HEK293 (cell line): ENCODE results near the gene SH3RF3.

Experiments
- CTCF ChIA-PET: fragments of 350-600 bp; formaldehyde crosslinking; extraction: SDS; loops from one replicate; lab custom pipeline; 2021; ENCODE audit warnings: antibody characterized with exemption; lab: Yijun Ruan, JAX
- POLR2A ChIA-PET: fragments of 300-600 bp; formaldehyde crosslinking; extraction: SDS; loops from one replicate; lab custom pipeline; 2020; ENCODE audit warnings: antibody characterized with exemption, inconsistent platforms; lab: Yijun Ruan, JAX
- H3K27ac ChIP-seq: fragments of 200-500 bp; sonication (Bioruptor generic); 2 replicates; pipeline ENCODE4 v1.5.1; 2014; ENCODE audit warnings: low read depth, low read length, control low read depth, inconsistent platforms; ENCODE audit errors: extremely low read depth
- H3K36me3 ChIP-seq, 2 experiments: fragments of 200-500 bp in 1 of 2; sonication (Bioruptor generic) in 1 of 2; 1 replicate in 1 of 2; 2 replicates in 1 of 2; pipeline ENCODE4 v1.5.1; 2014 to 2017; ENCODE audit warnings: inconsistent platforms in 2 of 2, low read length in 2 of 2; ENCODE audit not compliant: control insufficient read depth in 2 of 2, insufficient read depth in 1 of 2
- H3K4me1 ChIP-seq: fragments of 200-500 bp; sonication (Bioruptor generic); 2 replicates; pipeline ENCODE4 v1.5.1; 2014; ENCODE audit warnings: mild to moderate bottlenecking, low read length, inconsistent platforms; ENCODE audit not compliant: control insufficient read depth, insufficient read depth
- H3K4me3 ChIP-seq: 2 replicates; pipeline ENCODE4 v1.5.1; 2011; ENCODE audit warnings: low read depth, mild to moderate bottlenecking, control low read depth, low read length, moderate library complexity
- H3K9me3 ChIP-seq: fragments of 200-500 bp; sonication (Bioruptor generic); 2 replicates; pipeline ENCODE4 v1.5.1; 2014; ENCODE audit warnings: low read depth, low read length, inconsistent platforms; ENCODE audit not compliant: control insufficient read depth, insufficient read depth
- KLF10 ChIP-seq: fragments of 450-650 bp; IDR thresholded peaks from 2 replicates; pipeline ENCODE4 v1.5.1; 2018; ENCODE audit warnings: missing biosample characterization, mild to moderate bottlenecking, missing genetic modification characterization
- YY2 ChIP-seq: fragments of 450-650 bp; formaldehyde crosslinking; IDR thresholded peaks from 2 replicates; pipeline ENCODE4 v1.5.1; 2016; ENCODE audit warnings: missing biosample characterization, missing genetic modification characterization
- ZFHX2 ChIP-seq: fragments of 450-650 bp; formaldehyde crosslinking; conservative IDR thresholded peaks from 2 replicates; pipeline ENCODE4 v1.5.1; 2016; ENCODE audit warnings: missing biosample characterization, missing genetic modification characterization
- ZNF133 ChIP-seq: fragments of 450-650 bp; formaldehyde crosslinking; IDR thresholded peaks from 2 replicates; pipeline ENCODE4 v1.5.1; 2016; ENCODE audit warnings: missing biosample characterization, missing genetic modification characterization
- ZNF501 ChIP-seq: fragments of 450-650 bp; formaldehyde crosslinking; IDR thresholded peaks from 2 replicates; pipeline ENCODE4 v1.5.1; 2016; ENCODE audit warnings: missing biosample characterization, missing genetic modification characterization
- ZNF544 ChIP-seq: fragments of 450-650 bp; formaldehyde crosslinking; IDR thresholded peaks from 2 replicates; pipeline ENCODE4 v1.5.0; 2017; ENCODE audit warnings: missing biosample characterization, missing genetic modification characterization
- ZNF600 ChIP-seq: fragments of 450-650 bp; formaldehyde crosslinking; IDR thresholded peaks from 2 replicates; pipeline ENCODE4 v1.5.1; 2016; ENCODE audit warnings: missing biosample characterization, missing genetic modification characterization
- ZNF626 ChIP-seq: fragments of 450-650 bp; sonication (Bioruptor Pico); formaldehyde crosslinking; IDR thresholded peaks from 2 replicates; pipeline ENCODE4 v1.5.1; 2018; ENCODE audit warnings: missing biosample characterization, missing genetic modification characterization, inconsistent platforms
- TF ChIP-seq, protein P1 (sequence below): fragments of 450-650 bp; formaldehyde crosslinking; IDR thresholded peaks from 2 replicates; pipeline ENCODE4 v1.5.1; 2016; ENCODE audit warnings: missing biosample characterization, missing genetic modification characterization
- TF ChIP-seq, protein P2 (sequence below): fragments of 450-650 bp; formaldehyde crosslinking; IDR thresholded peaks from 2 replicates; pipeline ENCODE4 v1.5.1; 2016; ENCODE audit warnings: missing biosample characterization, missing genetic modification characterization
- TF ChIP-seq, protein P3 (sequence below): fragments of 450-650 bp; formaldehyde crosslinking; IDR thresholded peaks from 2 replicates; pipeline ENCODE4 v1.5.1; 2016; ENCODE audit warnings: missing biosample characterization, missing genetic modification characterization
- TF ChIP-seq, protein P4 (sequence below): fragments of 450-650 bp; formaldehyde crosslinking; optimal IDR thresholded peaks from 2 replicates; pipeline ENCODE3; 2016; ENCODE audit warnings: missing biosample characterization, mild to moderate bottlenecking, missing genetic modification characterization
- TF ChIP-seq, protein P5 (sequence below): fragments of 450-650 bp; IDR thresholded peaks from 2 replicates; pipeline ENCODE4 v1.5.1; 2018; ENCODE audit warnings: missing biosample characterization, mild to moderate bottlenecking, missing genetic modification characterization
- TF ChIP-seq, protein P6 (sequence below): fragments of 450-650 bp; formaldehyde crosslinking; IDR thresholded peaks from 2 replicates; pipeline ENCODE4 v1.5.1; 2016; ENCODE audit warnings: missing biosample characterization, missing genetic modification characterization, borderline replicate concordance

The SH3RF3 gene

DNA sequence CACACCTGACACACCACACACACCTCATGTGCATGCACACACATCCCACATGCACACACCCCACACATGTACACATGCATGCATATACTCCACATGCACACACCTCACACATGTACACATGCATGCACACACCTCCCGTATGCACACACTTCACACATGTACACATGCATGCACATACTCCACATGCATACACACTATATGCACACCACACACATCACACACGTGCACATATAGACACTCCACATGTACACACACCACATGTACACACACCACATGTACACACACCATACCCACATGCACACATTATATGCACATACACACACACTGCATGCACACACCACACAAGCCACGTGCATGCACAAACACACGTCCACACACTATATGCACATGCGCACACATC is 384.2 kb downstream of the SH3RF3 start:
- H3K4me1 ChIP-seq = no peaks in the 10 kb centered on the region
- TF ChIP-seq, protein P1, sequence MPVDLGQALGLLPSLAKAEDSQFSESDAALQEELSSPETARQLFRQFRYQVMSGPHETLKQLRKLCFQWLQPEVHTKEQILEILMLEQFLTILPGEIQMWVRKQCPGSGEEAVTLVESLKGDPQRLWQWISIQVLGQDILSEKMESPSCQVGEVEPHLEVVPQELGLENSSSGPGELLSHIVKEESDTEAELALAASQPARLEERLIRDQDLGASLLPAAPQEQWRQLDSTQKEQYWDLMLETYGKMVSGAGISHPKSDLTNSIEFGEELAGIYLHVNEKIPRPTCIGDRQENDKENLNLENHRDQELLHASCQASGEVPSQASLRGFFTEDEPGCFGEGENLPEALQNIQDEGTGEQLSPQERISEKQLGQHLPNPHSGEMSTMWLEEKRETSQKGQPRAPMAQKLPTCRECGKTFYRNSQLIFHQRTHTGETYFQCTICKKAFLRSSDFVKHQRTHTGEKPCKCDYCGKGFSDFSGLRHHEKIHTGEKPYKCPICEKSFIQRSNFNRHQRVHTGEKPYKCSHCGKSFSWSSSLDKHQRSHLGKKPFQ = peak; percentile 95
- no peak for TF ChIP-seq ZNF501 (tag by site-specific recombination)
- TF ChIP-seq, protein P2, sequence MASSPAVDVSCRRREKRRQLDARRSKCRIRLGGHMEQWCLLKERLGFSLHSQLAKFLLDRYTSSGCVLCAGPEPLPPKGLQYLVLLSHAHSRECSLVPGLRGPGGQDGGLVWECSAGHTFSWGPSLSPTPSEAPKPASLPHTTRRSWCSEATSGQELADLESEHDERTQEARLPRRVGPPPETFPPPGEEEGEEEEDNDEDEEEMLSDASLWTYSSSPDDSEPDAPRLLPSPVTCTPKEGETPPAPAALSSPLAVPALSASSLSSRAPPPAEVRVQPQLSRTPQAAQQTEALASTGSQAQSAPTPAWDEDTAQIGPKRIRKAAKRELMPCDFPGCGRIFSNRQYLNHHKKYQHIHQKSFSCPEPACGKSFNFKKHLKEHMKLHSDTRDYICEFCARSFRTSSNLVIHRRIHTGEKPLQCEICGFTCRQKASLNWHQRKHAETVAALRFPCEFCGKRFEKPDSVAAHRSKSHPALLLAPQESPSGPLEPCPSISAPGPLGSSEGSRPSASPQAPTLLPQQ (tag by site-specific recombination) = no peak
- TF ChIP-seq, protein P3, sequence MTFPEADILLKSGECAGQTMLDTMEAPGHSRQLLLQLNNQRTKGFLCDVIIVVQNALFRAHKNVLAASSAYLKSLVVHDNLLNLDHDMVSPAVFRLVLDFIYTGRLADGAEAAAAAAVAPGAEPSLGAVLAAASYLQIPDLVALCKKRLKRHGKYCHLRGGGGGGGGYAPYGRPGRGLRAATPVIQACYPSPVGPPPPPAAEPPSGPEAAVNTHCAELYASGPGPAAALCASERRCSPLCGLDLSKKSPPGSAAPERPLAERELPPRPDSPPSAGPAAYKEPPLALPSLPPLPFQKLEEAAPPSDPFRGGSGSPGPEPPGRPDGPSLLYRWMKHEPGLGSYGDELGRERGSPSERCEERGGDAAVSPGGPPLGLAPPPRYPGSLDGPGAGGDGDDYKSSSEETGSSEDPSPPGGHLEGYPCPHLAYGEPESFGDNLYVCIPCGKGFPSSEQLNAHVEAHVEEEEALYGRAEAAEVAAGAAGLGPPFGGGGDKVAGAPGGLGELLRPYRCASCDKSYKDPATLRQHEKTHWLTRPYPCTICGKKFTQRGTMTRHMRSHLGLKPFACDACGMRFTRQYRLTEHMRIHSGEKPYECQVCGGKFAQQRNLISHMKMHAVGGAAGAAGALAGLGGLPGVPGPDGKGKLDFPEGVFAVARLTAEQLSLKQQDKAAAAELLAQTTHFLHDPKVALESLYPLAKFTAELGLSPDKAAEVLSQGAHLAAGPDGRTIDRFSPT (tag by site-specific recombination) = no peak
- TF ChIP-seq, protein P4, sequence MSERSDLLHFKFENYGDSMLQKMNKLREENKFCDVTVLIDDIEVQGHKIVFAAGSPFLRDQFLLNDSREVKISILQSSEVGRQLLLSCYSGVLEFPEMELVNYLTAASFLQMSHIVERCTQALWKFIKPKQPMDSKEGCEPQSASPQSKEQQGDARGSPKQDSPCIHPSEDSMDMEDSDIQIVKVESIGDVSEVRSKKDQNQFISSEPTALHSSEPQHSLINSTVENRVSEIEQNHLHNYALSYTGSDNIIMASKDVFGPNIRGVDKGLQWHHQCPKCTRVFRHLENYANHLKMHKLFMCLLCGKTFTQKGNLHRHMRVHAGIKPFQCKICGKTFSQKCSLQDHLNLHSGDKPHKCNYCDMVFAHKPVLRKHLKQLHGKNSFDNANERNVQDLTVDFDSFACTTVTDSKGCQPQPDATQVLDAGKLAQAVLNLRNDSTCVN = peak; percentile 7
- TF ChIP-seq, all 188 proteins: peak for 2
- ChIA-PET POLR2A (no interaction called here), CTCF (interaction anchor here (1.2 kb wide), 1 partner anchor 30 kb away, joined by 3 read pairs; no protein-coding TSS in a partner anchor)
- Histone ChIP-seq H3K36me3 (no peaks in the 10 kb centered on the region), H3K9me3 (no peaks in the 10 kb centered on the region), H3K4me3 (no peak overlapping the region), H3K27ac (no peak overlapping the region)

DNA sequence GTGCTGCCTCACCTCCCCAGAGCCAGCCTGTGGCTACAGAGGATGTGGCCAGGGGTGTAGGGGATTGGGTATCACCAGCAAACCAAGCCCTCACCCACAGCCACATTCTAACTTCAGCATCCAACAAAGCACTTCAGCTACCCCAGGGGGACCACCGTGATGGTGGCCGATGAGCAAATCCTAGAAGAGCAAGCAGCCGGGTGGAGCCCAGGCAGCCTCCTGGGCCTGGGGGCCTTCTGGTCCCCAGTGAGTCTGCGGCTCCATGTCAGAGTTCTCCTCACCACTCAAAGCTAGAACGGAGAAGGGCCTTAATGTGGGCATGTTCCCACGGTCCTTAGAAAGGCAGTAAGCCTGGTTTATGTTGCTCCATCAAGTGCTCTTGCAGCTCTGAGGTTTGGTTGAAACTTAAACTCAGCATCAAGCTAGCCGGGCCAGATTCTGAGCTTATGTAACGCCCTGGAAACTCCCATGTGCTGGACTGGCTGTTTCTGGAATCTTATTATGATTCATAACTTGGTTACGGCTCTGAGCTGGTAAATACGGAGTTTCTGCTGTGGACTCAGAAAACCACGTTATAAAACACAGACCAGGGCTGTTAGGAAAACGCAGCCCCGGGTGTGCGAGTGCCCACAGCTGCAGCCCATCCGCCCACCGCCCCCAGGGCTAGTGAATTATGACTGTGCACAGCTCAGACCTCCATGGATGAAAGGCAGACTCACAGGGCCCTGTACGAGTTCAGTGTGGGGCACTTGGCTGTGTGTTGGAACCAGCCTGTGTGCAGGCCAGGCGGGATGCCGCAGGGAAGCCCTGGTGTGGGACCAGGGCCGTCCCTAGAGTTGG is 385.0 kb downstream of the SH3RF3 start:
- POLR2A ChIA-PET = no interaction called here
- CTCF ChIA-PET = interaction anchor here (0.9 to 1.3 kb wide), 4 partner anchors 17 to 454 kb away, joined by 3 read pairs; no protein-coding TSS in a partner anchor
- H3K27ac ChIP-seq = no peak overlapping the region
- TF ChIP-seq, protein P5, sequence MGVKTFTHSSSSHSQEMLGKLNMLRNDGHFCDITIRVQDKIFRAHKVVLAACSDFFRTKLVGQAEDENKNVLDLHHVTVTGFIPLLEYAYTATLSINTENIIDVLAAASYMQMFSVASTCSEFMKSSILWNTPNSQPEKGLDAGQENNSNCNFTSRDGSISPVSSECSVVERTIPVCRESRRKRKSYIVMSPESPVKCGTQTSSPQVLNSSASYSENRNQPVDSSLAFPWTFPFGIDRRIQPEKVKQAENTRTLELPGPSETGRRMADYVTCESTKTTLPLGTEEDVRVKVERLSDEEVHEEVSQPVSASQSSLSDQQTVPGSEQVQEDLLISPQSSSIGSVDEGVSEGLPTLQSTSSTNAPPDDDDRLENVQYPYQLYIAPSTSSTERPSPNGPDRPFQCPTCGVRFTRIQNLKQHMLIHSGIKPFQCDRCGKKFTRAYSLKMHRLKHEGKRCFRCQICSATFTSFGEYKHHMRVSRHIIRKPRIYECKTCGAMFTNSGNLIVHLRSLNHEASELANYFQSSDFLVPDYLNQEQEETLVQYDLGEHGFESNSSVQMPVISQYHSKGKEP = no peak
- TF ChIP-seq ZNF626 (tag by site-specific recombination) (no peak), KLF10 (no peak), ZNF600 (peak; percentile 90), ZFHX2 (tag by site-specific recombination) (peak; percentile 27; the same call in 1 of the 2 replicates), YY2 (tag by site-specific recombination) (no peak), ZNF133 (tag by site-specific recombination) (peak; percentile 54; the same call in 1 of the 2 replicates), ZNF544 (no peak)
- TF ChIP-seq, protein P6, sequence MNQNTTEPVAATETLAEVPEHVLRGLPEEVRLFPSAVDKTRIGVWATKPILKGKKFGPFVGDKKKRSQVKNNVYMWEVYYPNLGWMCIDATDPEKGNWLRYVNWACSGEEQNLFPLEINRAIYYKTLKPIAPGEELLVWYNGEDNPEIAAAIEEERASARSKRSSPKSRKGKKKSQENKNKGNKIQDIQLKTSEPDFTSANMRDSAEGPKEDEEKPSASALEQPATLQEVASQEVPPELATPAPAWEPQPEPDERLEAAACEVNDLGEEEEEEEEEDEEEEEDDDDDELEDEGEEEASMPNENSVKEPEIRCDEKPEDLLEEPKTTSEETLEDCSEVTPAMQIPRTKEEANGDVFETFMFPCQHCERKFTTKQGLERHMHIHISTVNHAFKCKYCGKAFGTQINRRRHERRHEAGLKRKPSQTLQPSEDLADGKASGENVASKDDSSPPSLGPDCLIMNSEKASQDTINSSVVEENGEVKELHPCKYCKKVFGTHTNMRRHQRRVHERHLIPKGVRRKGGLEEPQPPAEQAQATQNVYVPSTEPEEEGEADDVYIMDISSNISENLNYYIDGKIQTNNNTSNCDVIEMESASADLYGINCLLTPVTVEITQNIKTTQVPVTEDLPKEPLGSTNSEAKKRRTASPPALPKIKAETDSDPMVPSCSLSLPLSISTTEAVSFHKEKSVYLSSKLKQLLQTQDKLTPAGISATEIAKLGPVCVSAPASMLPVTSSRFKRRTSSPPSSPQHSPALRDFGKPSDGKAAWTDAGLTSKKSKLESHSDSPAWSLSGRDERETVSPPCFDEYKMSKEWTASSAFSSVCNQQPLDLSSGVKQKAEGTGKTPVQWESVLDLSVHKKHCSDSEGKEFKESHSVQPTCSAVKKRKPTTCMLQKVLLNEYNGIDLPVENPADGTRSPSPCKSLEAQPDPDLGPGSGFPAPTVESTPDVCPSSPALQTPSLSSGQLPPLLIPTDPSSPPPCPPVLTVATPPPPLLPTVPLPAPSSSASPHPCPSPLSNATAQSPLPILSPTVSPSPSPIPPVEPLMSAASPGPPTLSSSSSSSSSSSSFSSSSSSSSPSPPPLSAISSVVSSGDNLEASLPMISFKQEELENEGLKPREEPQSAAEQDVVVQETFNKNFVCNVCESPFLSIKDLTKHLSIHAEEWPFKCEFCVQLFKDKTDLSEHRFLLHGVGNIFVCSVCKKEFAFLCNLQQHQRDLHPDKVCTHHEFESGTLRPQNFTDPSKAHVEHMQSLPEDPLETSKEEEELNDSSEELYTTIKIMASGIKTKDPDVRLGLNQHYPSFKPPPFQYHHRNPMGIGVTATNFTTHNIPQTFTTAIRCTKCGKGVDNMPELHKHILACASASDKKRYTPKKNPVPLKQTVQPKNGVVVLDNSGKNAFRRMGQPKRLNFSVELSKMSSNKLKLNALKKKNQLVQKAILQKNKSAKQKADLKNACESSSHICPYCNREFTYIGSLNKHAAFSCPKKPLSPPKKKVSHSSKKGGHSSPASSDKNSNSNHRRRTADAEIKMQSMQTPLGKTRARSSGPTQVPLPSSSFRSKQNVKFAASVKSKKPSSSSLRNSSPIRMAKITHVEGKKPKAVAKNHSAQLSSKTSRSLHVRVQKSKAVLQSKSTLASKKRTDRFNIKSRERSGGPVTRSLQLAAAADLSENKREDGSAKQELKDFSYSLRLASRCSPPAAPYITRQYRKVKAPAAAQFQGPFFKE (tag by site-specific recombination) = no peak

More for the DNA sequence above, 385.0 kb downstream of the SH3RF3 start:
- Histone ChIP-seq H3K4me1 (no peaks in the 10 kb centered on the region), H3K36me3 (no peaks in the 10 kb centered on the region), H3K4me3 (no peak overlapping the region), H3K9me3 (no peaks in the 10 kb centered on the region)
